Lung (tissue), 12 donors: ENCODE results near the gene ADTRP. TPM values are rescaled to one million over a fixed set of nuclear protein-coding genes. Genes with fewer than 3 reads are reported as not detected.

Experiments used
- ATAC-seq: fragments of 200-7000 bp; cut with Tn5 transposase; one replicate; pipeline ENCODE4 v1.9.1; 2020; ENCODE audit warnings: moderate number of reproducible peaks; ENCODE audit not compliant: insufficient read depth, low FRiP score
- DNase-seq, 3 donors: peaks; one replicate each; pipeline ENCODE4 v3.0.0-alpha.2; 2013 to 2017
- H3K27ac ChIP-seq, 2 donors: one replicate each; pipeline ENCODE4 v1.5.1; 2013; ENCODE audit warnings: mild to moderate bottlenecking in 2 of 2, moderate library complexity in 2 of 2, control low read depth in 1 of 2, inconsistent platforms in 1 of 2, low read depth in 1 of 2, low read length in 1 of 2
- H3K27me3 ChIP-seq, 3 donors: one replicate each; pipeline ENCODE4 v1.5.1; 2013; ENCODE audit warnings: low read length in 2 of 3; ENCODE audit not compliant: control insufficient read depth in 3 of 3, insufficient read depth in 3 of 3
- H3K36me3 ChIP-seq, 4 donors: one replicate each; pipeline ENCODE4 v1.5.1; 2013; ENCODE audit warnings: low read length in 4 of 4, mild to moderate bottlenecking in 1 of 4, moderate library complexity in 1 of 4; ENCODE audit not compliant: control insufficient read depth in 4 of 4, insufficient read depth in 4 of 4
- H3K4me1 ChIP-seq, 5 donors: one replicate each; pipeline ENCODE4 v1.5.1; 2013; ENCODE audit warnings: low read length in 5 of 5, mild to moderate bottlenecking in 2 of 5, moderate library complexity in 1 of 5; ENCODE audit not compliant: control insufficient read depth in 5 of 5, insufficient read depth in 5 of 5
- H3K4me3 ChIP-seq: one replicate; pipeline ENCODE4 v1.5.1; 2013; ENCODE audit warnings: mild to moderate bottlenecking, control low read depth, moderate library complexity
- H3K9ac ChIP-seq, 2 donors: one replicate each; pipeline ENCODE4 v1.5.1; 2013; ENCODE audit warnings: low read length in 2 of 2, control low read depth in 1 of 2; ENCODE audit not compliant: insufficient read depth in 1 of 2
- H3K9me3 ChIP-seq, 4 donors: one replicate each; pipeline ENCODE4 v1.5.1; 2013; ENCODE audit warnings: low read length in 3 of 4, mild to moderate bottlenecking in 1 of 4, moderate library complexity in 1 of 4; ENCODE audit not compliant: control insufficient read depth in 4 of 4, insufficient read depth in 3 of 4
- WGBS, 2 donors: extraction: QIAGEN DNeasy Blood & Tissue Kit; methylation state at CpG; one replicate each; pipeline ENCODE4 v1.1.7; 2013; 5-methylcytosine and 5-hydroxymethylcytosine counted together
- polyA plus RNA-seq, 2 donors: library from polyadenylated mRNA; stranded (reverse); fragments of 200-250 nt; gene quantifications; one replicate each; pipeline ENCODE4 v1.2.1, GENCODE V29; 2013
- total RNA-seq, 2 donors: library from RNA; depleted of rRNA in 1 of 2; stranded (reverse); fragments of >200 nt in 1 of 2; gene quantifications; one replicate each; pipeline ENCODE4 v1.2.1, GENCODE V29; 2014 to 2021
- TF ChIP-seq, protein P1 (sequence below): IDR thresholded peaks from 2 replicates; pipeline ENCODE4 v1.5.1; 2012; ENCODE audit warnings: mild to moderate bottlenecking; ENCODE audit errors: control extremely low read depth, extremely low read depth
- donor health status: control.
- donor health status: control.
- donor health status: Bipolar disorder and iron deficiency.
- donor health status: healthy.
- donor health status: DM: yes; HTN: yes; CAD: no.

ADTRP gene
- total and polyA plus RNA-seq, 4 donors, result 3.9 to 8.0 (median 5.7) TPM

DNA sequence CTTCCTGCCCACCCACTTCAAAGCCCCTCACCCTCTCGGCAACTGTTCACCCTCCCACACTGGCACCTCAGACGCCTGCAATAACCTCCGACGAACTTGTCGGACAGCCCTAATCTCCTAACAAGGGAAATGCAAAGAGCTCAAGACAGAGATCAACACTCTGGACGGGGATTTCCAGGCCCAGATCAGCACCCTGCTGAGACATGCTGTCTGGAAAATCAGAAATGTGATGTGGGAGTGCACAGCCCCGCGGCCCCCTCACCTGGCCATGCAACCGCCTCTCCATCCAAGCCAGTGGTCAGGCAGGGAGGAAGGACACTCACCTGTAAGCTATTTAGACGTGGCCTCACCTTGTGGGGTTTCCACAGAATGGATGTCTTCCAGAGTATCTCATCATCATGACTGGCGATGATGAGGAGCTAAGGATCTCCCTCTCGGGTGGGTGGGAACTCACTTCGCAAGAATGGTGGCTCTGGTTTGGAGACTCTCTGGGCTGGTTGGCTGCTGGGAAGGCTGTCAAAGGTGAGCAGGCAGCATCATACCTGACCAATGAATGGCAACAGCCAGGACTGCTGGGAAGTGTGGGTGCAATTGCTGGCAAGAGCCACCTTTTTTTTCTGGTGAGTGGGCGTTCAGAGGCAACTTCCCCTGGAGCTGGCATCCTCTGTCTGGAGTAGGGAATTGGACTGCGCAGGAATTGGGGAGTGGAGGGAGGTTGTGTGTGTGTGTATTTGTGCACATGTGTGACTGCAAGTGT lies 28.1 kb upstream of the ADTRP start:
- Histone ChIP-seq H3K36me3 (no peaks in the 10 kb centered on the region), H3K4me1 (peaks cover 0 to 28% (median 12%) of the 10 kb centered on the region in 5 donors), H3K27ac (no peak overlapping the region), H3K9me3 (no peaks in the 10 kb centered on the region), H3K27me3 (no peaks in the 10 kb centered on the region), H3K9ac (no peak overlapping the region), H3K4me3 (no peak overlapping the region)
- TF ChIP-seq, protein P1, sequence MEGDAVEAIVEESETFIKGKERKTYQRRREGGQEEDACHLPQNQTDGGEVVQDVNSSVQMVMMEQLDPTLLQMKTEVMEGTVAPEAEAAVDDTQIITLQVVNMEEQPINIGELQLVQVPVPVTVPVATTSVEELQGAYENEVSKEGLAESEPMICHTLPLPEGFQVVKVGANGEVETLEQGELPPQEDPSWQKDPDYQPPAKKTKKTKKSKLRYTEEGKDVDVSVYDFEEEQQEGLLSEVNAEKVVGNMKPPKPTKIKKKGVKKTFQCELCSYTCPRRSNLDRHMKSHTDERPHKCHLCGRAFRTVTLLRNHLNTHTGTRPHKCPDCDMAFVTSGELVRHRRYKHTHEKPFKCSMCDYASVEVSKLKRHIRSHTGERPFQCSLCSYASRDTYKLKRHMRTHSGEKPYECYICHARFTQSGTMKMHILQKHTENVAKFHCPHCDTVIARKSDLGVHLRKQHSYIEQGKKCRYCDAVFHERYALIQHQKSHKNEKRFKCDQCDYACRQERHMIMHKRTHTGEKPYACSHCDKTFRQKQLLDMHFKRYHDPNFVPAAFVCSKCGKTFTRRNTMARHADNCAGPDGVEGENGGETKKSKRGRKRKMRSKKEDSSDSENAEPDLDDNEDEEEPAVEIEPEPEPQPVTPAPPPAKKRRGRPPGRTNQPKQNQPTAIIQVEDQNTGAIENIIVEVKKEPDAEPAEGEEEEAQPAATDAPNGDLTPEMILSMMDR, result no peak
- ATAC-seq, result no peak
- 71 to 86% methylated on average over 15 of the region's 15 CpGs for WGBS, 2 donors
- DNase-seq, result no peak

DNA sequence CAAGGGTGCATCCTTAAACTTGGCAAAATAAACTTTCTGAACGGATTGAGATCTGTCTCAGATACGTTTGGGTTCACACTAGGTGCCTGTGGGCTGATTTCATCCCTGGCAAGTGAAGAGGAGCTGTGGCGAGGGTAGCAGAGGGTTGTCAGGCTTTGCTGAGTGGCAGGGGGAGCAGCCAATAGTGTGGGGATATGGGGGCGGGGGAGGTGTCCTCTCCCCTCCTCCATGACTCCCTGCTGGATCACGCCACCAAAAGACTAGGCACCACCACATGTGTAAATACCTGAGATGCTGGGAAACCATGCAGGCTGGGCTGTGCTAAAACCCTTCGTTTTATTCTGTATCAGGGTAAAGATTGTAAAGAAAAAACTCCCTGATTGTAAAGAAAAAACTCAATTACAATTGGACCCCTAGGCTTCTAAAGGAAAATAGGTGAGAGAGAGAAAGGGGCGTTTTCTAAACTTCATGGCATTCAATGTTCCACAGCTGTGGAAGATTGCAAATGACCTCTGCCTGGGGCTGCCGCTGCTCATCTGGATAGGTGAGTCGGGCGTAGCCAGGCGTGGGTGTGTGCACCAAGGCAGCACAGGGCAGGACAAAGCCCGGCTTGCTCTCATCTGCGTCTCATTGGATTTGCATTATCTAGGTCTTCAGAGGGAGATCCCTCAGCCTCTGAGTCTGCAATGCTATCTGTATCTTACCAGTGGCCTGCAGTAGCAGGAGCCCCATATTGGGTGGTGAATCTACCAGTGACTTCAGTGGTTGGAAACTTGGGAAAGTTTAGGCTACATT lies 26.9 kb upstream of the ADTRP start:
- WGBS, 2 donors, result 94 to 95% methylated on average over 13 of the region's 13 CpGs
- TF ChIP-seq, protein P1, result no peak
- no peak overlapping the region for H3K4me3 ChIP-seq
- DNase-seq (no peak), ATAC-seq (no peak)
- H3K36me3 ChIP-seq, result no peaks in the 10 kb centered on the region
- H3K4me1 ChIP-seq, result peaks cover 0 to 20% (median 6%) of the 10 kb centered on the region in 5 donors
- H3K9ac ChIP-seq, result no peak overlapping the region
- no peak overlapping the region for H3K27ac ChIP-seq
- no peaks in the 10 kb centered on the region for H3K9me3 ChIP-seq
- H3K27me3 ChIP-seq, result no peaks in the 10 kb centered on the region

DNA sequence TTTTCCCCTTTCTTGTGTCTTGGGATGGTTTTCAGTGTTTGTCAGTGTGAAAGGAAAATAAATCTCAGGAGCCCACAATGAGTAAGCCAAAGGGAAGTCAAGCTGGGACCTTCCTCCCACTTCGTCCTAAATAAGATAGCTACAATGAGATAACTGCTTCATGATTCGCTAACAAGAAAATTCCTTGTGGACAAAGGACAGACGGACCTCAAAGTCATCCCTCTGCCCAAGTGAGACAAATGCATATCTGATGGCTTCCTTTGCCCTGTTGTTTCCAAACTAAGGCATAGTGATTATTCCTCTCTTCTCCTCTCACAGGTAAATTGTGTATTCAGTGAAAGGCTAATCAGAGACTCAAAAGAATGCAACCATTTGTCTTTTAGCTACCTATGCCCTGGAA lies 26.1 kb upstream of the ADTRP start:
- 80 to 82% methylated on average over 3 of the region's 3 CpGs for WGBS, 2 donors
- ATAC-seq, result no peak
- TF ChIP-seq, protein P1, result no peak
- Histone ChIP-seq H3K27me3 (no peaks in the 10 kb centered on the region), H3K27ac (no peak overlapping the region), H3K4me1 (peaks cover 0 to 13% (median 0%) of the 10 kb centered on the region in 5 donors), H3K9ac (no peak overlapping the region), H3K4me3 (no peak overlapping the region), H3K9me3 (no peaks in the 10 kb centered on the region), H3K36me3 (no peaks in the 10 kb centered on the region)
- no peak for DNase-seq
